Measurements from ENCODE around the gene PANK3.

The PANK3 gene

DNA sequence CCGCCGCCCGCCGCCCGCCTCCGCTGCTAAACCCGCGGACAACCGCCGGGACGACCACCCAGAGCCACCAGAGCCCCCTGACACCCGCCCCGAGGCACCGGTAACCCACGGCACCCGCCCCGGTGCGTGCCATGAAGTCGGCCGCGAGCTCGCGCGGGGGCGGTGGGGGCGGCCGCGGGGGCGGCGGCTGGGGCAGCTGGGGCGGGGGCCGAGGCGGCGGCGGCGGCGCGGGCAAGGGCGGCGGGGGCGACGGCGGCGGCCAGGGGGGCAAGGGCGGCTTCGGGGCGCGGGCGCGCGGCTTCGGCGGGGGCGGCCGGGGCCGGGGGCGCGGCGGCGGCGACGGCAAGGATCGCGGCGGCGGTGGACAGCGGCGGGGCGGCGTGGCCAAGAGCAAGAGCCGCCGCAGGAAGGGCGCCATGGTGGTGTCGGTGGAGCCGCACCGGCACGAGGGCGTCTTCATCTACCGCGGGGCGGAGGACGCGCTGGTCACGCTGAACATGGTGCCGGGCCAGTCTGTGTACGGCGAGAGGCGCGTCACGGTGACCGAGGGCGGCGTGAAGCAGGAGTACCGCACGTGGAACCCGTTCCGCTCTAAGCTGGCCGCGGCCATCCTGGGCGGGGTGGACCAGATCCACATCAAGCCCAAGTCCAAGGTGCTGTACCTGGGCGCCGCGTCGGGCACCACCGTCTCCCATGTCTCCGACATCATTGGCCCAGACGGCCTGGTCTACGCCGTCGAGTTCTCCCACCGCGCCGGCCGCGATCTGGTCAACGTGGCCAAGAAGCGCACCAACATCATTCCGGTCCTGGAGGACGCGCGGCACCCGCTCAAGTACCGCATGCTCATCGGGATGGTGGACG, 49.6 kb downstream of the PANK3 start:
- H3K4me3 ChIP-seq (ENCODE audit: low read depth, low read length), result no peak overlapping the region
- TF ChIP-seq, protein P1, sequence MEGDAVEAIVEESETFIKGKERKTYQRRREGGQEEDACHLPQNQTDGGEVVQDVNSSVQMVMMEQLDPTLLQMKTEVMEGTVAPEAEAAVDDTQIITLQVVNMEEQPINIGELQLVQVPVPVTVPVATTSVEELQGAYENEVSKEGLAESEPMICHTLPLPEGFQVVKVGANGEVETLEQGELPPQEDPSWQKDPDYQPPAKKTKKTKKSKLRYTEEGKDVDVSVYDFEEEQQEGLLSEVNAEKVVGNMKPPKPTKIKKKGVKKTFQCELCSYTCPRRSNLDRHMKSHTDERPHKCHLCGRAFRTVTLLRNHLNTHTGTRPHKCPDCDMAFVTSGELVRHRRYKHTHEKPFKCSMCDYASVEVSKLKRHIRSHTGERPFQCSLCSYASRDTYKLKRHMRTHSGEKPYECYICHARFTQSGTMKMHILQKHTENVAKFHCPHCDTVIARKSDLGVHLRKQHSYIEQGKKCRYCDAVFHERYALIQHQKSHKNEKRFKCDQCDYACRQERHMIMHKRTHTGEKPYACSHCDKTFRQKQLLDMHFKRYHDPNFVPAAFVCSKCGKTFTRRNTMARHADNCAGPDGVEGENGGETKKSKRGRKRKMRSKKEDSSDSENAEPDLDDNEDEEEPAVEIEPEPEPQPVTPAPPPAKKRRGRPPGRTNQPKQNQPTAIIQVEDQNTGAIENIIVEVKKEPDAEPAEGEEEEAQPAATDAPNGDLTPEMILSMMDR (IDR thresholded peaks at IDR 0.05; ENCODE audit: low read depth, low read length), result no peak

DNA sequence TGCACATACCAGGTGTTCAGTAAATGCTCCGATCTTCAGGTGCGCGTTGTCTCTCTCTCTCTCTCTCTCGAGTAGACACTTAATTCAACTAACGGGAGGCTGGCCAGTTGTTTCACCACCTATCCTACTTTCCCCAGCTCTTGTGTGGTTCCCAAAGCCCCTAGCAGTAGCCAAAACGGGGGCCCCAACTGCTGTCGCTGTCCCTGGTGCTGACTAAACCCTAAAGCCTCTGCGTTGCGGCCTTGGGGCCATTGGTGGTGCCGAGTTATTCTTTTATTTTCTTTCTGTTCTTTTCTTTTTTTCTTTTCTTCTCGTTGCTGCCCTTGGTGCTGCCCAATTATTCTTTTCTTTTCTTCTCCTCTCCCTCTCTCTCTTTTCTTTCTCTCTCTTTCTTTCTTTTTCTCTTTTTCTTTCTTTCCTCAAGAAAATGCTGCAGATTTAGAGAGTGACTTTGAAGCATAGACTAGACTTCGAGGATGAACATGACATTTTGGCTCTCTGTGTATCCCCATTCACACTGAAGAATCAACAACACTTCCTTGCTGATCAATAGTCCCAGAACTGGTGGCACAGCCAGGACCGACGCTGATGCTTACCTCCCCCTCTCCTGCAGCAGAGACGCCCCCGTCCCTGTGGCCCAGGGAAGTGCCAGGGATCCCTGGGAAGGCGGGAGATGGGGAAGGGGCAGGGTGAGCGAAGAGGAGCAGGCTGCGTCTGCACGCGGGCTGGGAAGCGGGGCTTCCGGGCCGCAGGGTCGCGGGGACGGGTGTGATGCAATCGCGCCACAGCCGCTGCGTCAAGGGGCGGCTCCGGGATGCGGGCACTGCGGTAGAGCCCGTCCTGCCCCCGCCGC, 50.4 kb downstream of the PANK3 start, which contains the start of gene FBLL1:
Gene FBLL1, plus strand, starts transcription at position 785 of the 853 bp plus-strand sequence. CDS start 200 bp downstream, outside the sequence.
- no peak within 1 kb of the TSS for H3K4me3 ChIP-seq (ENCODE audit: low read depth, low read length)
- TF ChIP-seq, protein P1 (IDR thresholded peaks at IDR 0.05; ENCODE audit: low read depth, low read length), result no peak

DNA sequence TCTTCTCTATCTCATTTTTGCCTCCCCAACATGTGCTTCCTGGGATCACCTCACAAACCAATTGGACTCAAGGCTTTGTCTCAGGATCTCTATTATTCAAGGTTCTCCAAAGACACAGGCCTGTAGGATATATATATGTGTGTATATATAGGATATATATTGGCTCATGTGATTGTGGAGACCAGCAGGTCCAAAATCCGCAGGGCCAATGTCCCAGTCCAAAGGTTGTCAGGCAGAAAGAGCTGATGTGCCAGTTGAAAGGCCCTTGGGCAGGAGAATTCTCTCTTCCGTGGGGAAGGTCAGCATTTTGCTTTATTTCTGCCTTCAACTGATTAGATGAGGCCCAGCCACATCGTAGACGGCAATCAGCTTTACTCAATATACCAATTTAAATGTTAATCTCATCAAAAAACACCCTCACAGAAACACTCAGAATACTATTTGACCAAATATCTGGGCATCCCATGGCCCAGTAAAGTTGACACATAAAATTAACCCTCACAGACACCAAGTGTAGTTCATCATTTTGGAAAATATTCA, 51.3 kb downstream of the PANK3 start:
- TF ChIP-seq, protein P1 (IDR thresholded peaks at IDR 0.05; ENCODE audit: low read depth, low read length), result no peak
- H3K4me3 ChIP-seq (ENCODE audit: low read depth, low read length), result no peak overlapping the region

DNA sequence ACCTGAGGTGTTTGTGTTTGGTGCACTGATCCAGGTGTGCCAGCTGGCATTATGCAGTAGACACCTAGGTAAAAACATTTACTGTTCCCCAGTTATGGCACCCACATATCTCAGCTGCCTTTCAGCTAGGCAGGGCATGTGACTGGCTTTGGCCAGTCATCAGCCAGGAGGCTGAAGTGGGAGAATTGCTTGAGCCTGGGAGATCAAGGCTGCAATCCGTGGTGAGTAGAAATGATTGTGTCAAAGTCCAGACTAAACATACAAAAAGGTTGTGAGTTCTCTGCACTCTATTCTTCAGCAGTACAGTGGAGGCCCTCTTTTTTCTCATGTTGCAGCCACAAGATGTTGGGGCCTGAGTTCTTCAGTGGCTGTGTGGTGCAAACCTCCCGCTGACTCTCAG, 53.3 kb downstream of the PANK3 start:
- TF ChIP-seq, protein P1 (IDR thresholded peaks at IDR 0.05; ENCODE audit: low read depth, low read length), result no peak
- H3K4me3 ChIP-seq (ENCODE audit: low read depth, low read length), result no peak overlapping the region

DNA sequence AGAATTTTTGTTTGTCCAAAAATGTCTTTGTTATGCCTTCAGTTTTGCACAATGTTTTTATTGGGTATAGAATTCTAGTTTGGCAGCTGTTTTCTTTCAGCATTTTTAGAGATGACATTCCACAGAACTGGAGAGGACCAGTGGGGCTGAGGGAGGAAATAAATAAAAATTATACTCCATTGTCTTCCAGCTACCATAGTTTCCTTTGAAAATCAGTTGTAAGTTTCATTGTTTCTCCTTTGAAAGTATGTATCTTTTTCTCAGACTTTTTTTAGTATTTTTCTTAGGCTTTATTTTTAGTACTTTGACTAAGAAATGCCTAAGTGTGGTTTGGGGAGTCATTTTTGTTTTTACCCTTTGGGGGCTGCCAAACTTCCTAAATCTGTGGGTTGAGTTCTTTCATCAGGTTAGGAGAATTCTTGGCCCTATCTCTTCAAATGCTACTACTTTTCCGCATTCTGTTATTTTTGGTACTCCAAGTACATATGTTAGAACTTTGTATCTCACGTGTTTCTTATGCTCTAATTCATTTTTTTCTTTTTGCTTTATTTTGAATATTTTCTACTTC, 65.2 kb downstream of the PANK3 start:
- TF ChIP-seq, protein P1 (IDR thresholded peaks at IDR 0.05; ENCODE audit: low read depth, low read length), result no peak
- no peak overlapping the region for H3K4me3 ChIP-seq (ENCODE audit: low read depth, low read length)

DNA sequence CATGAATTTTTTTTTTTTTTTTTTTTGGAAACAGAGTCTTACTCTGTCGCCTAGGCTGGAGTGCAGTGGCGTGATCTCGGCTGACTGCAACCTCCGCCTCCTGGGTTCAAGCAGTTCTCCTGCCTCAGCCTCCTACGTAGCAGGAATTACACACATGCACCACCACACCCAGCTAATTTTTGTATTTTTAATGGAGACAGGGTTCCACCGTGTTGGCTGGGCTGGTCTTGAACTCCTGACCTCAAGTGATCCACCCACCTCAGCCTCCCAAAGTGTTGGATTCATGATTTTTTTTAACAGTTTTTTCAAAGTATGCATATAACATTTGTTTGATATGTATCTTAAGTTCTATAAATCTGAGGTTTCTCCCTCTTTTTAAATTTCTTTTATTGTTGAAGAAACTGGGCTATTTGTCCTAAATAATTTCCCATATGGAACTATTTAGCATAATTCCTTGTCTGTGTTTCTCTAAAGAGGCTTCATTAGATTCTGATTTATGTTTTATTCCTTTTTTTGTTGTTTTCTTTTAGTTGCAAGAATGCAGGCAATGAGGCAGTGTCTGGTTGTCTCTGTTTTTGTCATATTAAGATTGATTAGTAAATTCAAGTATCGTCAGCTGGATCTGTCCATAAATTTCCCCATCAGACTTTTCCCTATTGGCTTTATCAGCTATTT, 76.5 kb downstream of the PANK3 start:
- TF ChIP-seq, protein P1 (IDR thresholded peaks at IDR 0.05; ENCODE audit: low read depth, low read length), result no peak
- H3K4me3 ChIP-seq (ENCODE audit: low read depth, low read length), result no peak overlapping the region
